OCI-LY7 (cell line): ENCODE data around the gene PLD1. TPM values are rescaled to one million over a fixed set of nuclear protein-coding genes. Genes with fewer than 3 reads are reported as not detected.

ENCODE experiments used
- BruUV-seq: library from RNA; stranded (reverse); fragments of 400-500 nt; replicated peaks from 2 replicates; lab custom pipeline; 2021; lab: Mats Ljungman, UMichigan
- CTCF ChIA-PET: fragments of 300-600 bp; sonication (Branson Sonifier 250); formaldehyde crosslinking; loops from one replicate; lab custom pipeline; 2022; ENCODE audit warnings: antibody characterized with exemption; ENCODE audit not compliant: unreplicated experiment; lab: Charles Lee
- POLR2A ChIA-PET: fragments of 300-600 bp; sonication (Branson Sonifier 250); formaldehyde crosslinking; loops from one replicate; lab custom pipeline; 2022; ENCODE audit warnings: antibody characterized with exemption; lab: Charles Lee
- DNase-seq: peaks from one replicate; pipeline ENCODE4 v3.0.0-alpha.2; 2015; ENCODE audit warnings: low spot score
- H2AFZ ChIP-seq: fragments of 200-600 bp; sonication (generic), shearing (Covaris generic); 2 replicates; pipeline ENCODE4 v1.6.1; 2014; ENCODE audit warnings: mild to moderate bottlenecking, antibody characterized with exemption, low read length, moderate library complexity
- H3K27ac ChIP-seq: fragments of 200-600 bp; sonication (generic); 2 replicates; pipeline ENCODE4 v1.5.1; 2014; ENCODE audit warnings: mixed run types, low read depth, mild to moderate bottlenecking, moderate library complexity, low read length, inconsistent platforms; ENCODE audit not compliant: poor library complexity, severe bottlenecking
- H3K36me3 ChIP-seq: fragments of 200-600 bp; sonication (generic); 2 replicates; pipeline ENCODE4 v1.6.1; 2014; ENCODE audit warnings: mild to moderate bottlenecking, antibody characterized with exemption, low read length, moderate library complexity, mixed read lengths; ENCODE audit not compliant: insufficient read depth
- H3K4me1 ChIP-seq: fragments of 200-600 bp; sonication (generic); 2 replicates; pipeline ENCODE4 v1.5.1; 2014; ENCODE audit warnings: mild to moderate bottlenecking, low read length; ENCODE audit not compliant: insufficient read depth, poor library complexity, severe bottlenecking
- H3K4me2 ChIP-seq: fragments of 200-600 bp; sonication (generic); 2 replicates; pipeline ENCODE4 v1.6.1; 2014; ENCODE audit warnings: mild to moderate bottlenecking, low read length
- H3K4me3 ChIP-seq: fragments of 200-600 bp; sonication (generic); 2 replicates; pipeline ENCODE4 v1.5.1; 2014; ENCODE audit warnings: mild to moderate bottlenecking, low read depth, low read length; ENCODE audit not compliant: poor library complexity, severe bottlenecking
- H3K79me2 ChIP-seq: fragments of 200-600 bp; sonication (generic); 2 replicates; pipeline ENCODE4 v1.6.1; 2016; ENCODE audit warnings: low read depth, mild to moderate bottlenecking, low read length, moderate library complexity, mixed read lengths; ENCODE audit not compliant: insufficient read depth
- H3K9me2 ChIP-seq: fragments of 200-600 bp; sonication (generic); 2 replicates; pipeline ENCODE4 v1.6.1; 2016; ENCODE audit warnings: mild to moderate bottlenecking, low read length, mixed read lengths; ENCODE audit not compliant: insufficient read depth
- H3K9me3 ChIP-seq: fragments of 200-600 bp; sonication (generic); 2 replicates; pipeline ENCODE4 v1.6.1; 2014; ENCODE audit warnings: mild to moderate bottlenecking, mixed run types, low read length, mixed read lengths
- H4K20me1 ChIP-seq: fragments of 200-600 bp; sonication (generic); 2 replicates; pipeline ENCODE4 v1.6.1; 2014; ENCODE audit warnings: mild to moderate bottlenecking, antibody characterized with exemption, low read length, moderate library complexity, mixed read lengths; ENCODE audit not compliant: insufficient read depth
- EZH2phosphoT487 ChIP-seq: fragments of 200-600 bp; sonication (generic); IDR thresholded peaks from 2 replicates; pipeline ENCODE4 v1.6.1; 2018; ENCODE audit warnings: low read depth, borderline replicate concordance, mild to moderate bottlenecking, mixed run types, antibody characterized with exemption, low read length, moderate library complexity, mixed read lengths
- intact Hi-C: fragments of 100-400 bp; cut with micrococcal nuclease; formaldehyde crosslinking; loops from one replicate; pipeline ENCODE4 v1.10.0; 2022; ENCODE audit not compliant: unreplicated experiment
- total RNA-seq, 2 experiments: library from RNA; depleted of rRNA in 1 of 2; stranded (reverse); fragments of >200 nt in 1 of 2; shearing (Covaris generic) in 1 of 2; gene quantifications; 2 replicates each; pipeline ENCODE4 v1.2.3, GENCODE V29; 2014 to 2022
- TF ChIP-seq, protein P1 (sequence below): fragments of 200-600 bp; sonication (generic); conservative IDR thresholded peaks from 2 replicates; pipeline ENCODE4 v1.5.1; 2014; ENCODE audit warnings: mild to moderate bottlenecking, antibody characterized with exemption, low read length, moderate library complexity, mixed read lengths

The PLD1 gene
- total RNA-seq, 2 experiments from 2014 or later: not detected

DNA sequence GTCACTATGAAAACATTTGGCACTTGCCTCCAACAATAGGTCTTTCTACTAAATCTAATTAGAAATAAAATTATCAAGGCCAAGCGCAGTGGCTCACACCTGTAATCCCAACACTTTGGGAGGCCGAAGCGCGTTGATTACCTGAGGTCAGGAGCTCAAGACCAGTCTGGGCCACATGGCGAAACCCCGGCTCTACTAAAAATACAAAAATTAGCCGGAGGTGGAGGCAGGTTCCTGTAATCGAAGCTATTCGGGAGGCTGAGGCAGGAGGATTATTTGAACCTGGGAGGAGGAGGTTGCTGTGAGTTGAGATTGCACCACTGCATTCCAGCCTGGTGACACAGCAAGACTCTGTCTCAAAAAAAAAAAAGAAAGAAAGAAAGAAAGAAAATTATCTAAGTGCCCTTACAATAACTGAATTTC lies 1.6 kb upstream of the PLD1 start:
- no peak for DNase-seq
- no peak overlapping the region for H2AFZ ChIP-seq
- no peaks in the 10 kb centered on the region for H4K20me1 ChIP-seq
- H3K4me3 ChIP-seq: no peak overlapping the region
- no peak overlapping the region for H3K27ac ChIP-seq
- H3K9me2 ChIP-seq: no peaks in the 10 kb centered on the region
- TF ChIP-seq, protein P1, sequence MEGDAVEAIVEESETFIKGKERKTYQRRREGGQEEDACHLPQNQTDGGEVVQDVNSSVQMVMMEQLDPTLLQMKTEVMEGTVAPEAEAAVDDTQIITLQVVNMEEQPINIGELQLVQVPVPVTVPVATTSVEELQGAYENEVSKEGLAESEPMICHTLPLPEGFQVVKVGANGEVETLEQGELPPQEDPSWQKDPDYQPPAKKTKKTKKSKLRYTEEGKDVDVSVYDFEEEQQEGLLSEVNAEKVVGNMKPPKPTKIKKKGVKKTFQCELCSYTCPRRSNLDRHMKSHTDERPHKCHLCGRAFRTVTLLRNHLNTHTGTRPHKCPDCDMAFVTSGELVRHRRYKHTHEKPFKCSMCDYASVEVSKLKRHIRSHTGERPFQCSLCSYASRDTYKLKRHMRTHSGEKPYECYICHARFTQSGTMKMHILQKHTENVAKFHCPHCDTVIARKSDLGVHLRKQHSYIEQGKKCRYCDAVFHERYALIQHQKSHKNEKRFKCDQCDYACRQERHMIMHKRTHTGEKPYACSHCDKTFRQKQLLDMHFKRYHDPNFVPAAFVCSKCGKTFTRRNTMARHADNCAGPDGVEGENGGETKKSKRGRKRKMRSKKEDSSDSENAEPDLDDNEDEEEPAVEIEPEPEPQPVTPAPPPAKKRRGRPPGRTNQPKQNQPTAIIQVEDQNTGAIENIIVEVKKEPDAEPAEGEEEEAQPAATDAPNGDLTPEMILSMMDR: no peak
- TF ChIP-seq EZH2phosphoT487: no peak
- no peaks in the 10 kb centered on the region for H3K4me1 ChIP-seq
- POLR2A ChIA-PET: interaction anchor here (0.7 kb wide), 1 partner anchor 774 kb away, joined by 3 read pairs; no protein-coding TSS in a partner anchor
- H3K4me2 ChIP-seq: no peak overlapping the region
- intact Hi-C loops: no loop called here
- no TSS peak for BruUV-seq
- H3K9me3 ChIP-seq: no peaks in the 10 kb centered on the region
- H3K79me2 ChIP-seq: no peaks in the 10 kb centered on the region
- CTCF ChIA-PET: no interaction called here
- no peaks in the 10 kb centered on the region for H3K36me3 ChIP-seq

GRCh38 chr3:171811295-171811912 lies 1.1 kb upstream of the PLD1 start:
- H3K4me2 ChIP-seq: no peak overlapping the region
- H4K20me1 ChIP-seq: no peaks in the 10 kb centered on the region
- no TSS peak for BruUV-seq
- H3K36me3 ChIP-seq: no peaks in the 10 kb centered on the region
- CTCF ChIA-PET: no interaction called here
- H3K79me2 ChIP-seq: no peaks in the 10 kb centered on the region
- no peaks in the 10 kb centered on the region for H3K4me1 ChIP-seq
- intact Hi-C loops: no loop called here
- POLR2A ChIA-PET: no interaction called here
- no peak overlapping the region for H3K4me3 ChIP-seq
- H3K27ac ChIP-seq: no peak overlapping the region
- DNase-seq: no peak
- no peak for TF ChIP-seq EZH2phosphoT487
- TF ChIP-seq, protein P1: no peak
- no peak overlapping the region for H2AFZ ChIP-seq
- H3K9me2 ChIP-seq: no peaks in the 10 kb centered on the region
- H3K9me3 ChIP-seq: no peaks in the 10 kb centered on the region

GRCh38 chr3:171810629-171811294 lies 479 bp upstream of the PLD1 start:
- no peak overlapping the region for H3K27ac ChIP-seq
- no TSS peak for BruUV-seq
- H4K20me1 ChIP-seq: no peaks in the 10 kb centered on the region
- no peaks in the 10 kb centered on the region for H3K9me2 ChIP-seq
- POLR2A ChIA-PET: no interaction called here
- H3K36me3 ChIP-seq: no peaks in the 10 kb centered on the region
- no peak overlapping the region for H3K4me2 ChIP-seq
- intact Hi-C loops: no loop called here
- CTCF ChIA-PET: no interaction called here
- H3K4me3 ChIP-seq: no peak overlapping the region
- no peak for DNase-seq
- H2AFZ ChIP-seq: no peak overlapping the region
- TF ChIP-seq EZH2phosphoT487: no peak
- TF ChIP-seq, protein P1: no peak
- no peaks in the 10 kb centered on the region for H3K9me3 ChIP-seq
- no peaks in the 10 kb centered on the region for H3K79me2 ChIP-seq
- no peaks in the 10 kb centered on the region for H3K4me1 ChIP-seq
